GM18511 (cell line): Measurements from ENCODE around the gene IL1F10.

Experiments
- ATAC-seq: cut with Tn5 transposase; IDR thresholded peaks from one replicate; pipeline ENCODE4 v1.9.1; 2021; ENCODE audit warnings: mild to moderate bottlenecking, moderate library complexity; ENCODE audit not compliant: unreplicated experiment

IL1F10 gene

GRCh38 chr2:113067681-113068080, at the start of gene IL1F10:
Gene IL1F10 (plus strand): TSS chr2:113067970. CDS start chr2:113072739, 4,769 bp downstream.
- no peak for ATAC-seq

- ATAC-seq, result no peak
Observed at GRCh38 chr2:113018509-113018908, 49.3 kb upstream of the IL1F10 start.

GRCh38 chr2:113021312-113021711, 46.5 kb upstream of the IL1F10 start:
- ATAC-seq, result no peak

GRCh38 chr2:113024764-113025163, 43.0 kb upstream of the IL1F10 start:
- ATAC-seq, result no peak

GRCh38 chr2:113025737-113026136, 42.0 kb upstream of the IL1F10 start:
- ATAC-seq, result no peak

- no peak for ATAC-seq
Observed at GRCh38 chr2:113027691-113028090, 40.1 kb upstream of the IL1F10 start.

- ATAC-seq, result no peak
Observed at GRCh38 chr2:113028112-113028511, 39.7 kb upstream of the IL1F10 start.

- no peak for ATAC-seq
Observed at GRCh38 chr2:113032737-113033136, 35.0 kb upstream of the IL1F10 start.

GRCh38 chr2:113034016-113034415, 33.8 kb upstream of the IL1F10 start:
- no peak for ATAC-seq

GRCh38 chr2:113036763-113037162, 31.0 kb upstream of the IL1F10 start:
- no peak for ATAC-seq

- no peak for ATAC-seq
Observed at GRCh38 chr2:113038291-113038690, 29.5 kb upstream of the IL1F10 start.

GRCh38 chr2:113039158-113039557, 28.6 kb upstream of the IL1F10 start:
- ATAC-seq, result no peak

GRCh38 chr2:113039719-113040118, 28.1 kb upstream of the IL1F10 start:
- ATAC-seq, result no peak

- ATAC-seq, result no peak
Observed at GRCh38 chr2:113041871-113042270, 25.9 kb upstream of the IL1F10 start.

GRCh38 chr2:113046465-113046864, 21.3 kb upstream of the IL1F10 start:
- no peak for ATAC-seq

- no peak for ATAC-seq
Observed at GRCh38 chr2:113050921-113051895, 16.6 kb upstream of the IL1F10 start.

- ATAC-seq, result no peak
Observed at GRCh38 chr2:113052396-113052917, 15.3 kb upstream of the IL1F10 start, which contains the start of gene IL36B. Gene IL36B (minus strand): TSS chr2:113052867.

- ATAC-seq, result no peak
Observed at GRCh38 chr2:113053666-113054065, 14.1 kb upstream of the IL1F10 start.

- ATAC-seq, result no peak
Observed at GRCh38 chr2:113054066-113054465, 13.7 kb upstream of the IL1F10 start.

- no peak for ATAC-seq
Observed at GRCh38 chr2:113056521-113056920, 11.2 kb upstream of the IL1F10 start.

- ATAC-seq, result no peak
Observed at GRCh38 chr2:113057117-113057516, 10.7 kb upstream of the IL1F10 start.

- ATAC-seq, result no peak
Observed at GRCh38 chr2:113058411-113058994, 9.3 kb upstream of the IL1F10 start.
